ENCODE results near the gene SPTAN1. TPM values are rescaled to one million over a fixed set of nuclear protein-coding genes. Genes with fewer than 3 reads are reported as not detected.

The SPTAN1 gene
- total RNA-seq, 2 experiments from 2014 or later: 386 to 392 TPM

DNA sequence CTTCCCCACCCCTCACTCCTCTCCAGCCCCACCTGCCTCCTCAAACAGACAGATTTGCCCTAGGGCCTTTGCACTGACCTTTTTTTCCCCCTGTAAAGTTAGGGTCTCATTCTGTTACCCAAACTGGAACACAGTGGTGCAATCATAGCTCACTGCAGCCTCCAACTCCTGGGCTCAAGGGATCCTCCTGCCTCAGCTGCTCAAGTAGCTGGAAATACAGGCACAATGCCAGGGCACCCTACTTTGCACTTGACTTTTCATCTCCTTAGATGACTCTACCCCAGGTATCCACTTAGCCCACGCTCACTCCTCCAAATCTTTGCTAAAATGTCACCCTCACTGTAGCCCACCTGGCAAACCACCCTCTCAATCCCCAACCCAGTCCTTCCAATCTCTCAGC lies 102.1 kb downstream of the SPTAN1 start:
- H3K27ac ChIP-seq (ENCODE audit: low read depth in 1 of 2, low read length in 2 of 2): no peak overlapping the region
- no peak for ATAC-seq (ENCODE audit: poor library complexity)
- TF ChIP-seq, protein P1, sequence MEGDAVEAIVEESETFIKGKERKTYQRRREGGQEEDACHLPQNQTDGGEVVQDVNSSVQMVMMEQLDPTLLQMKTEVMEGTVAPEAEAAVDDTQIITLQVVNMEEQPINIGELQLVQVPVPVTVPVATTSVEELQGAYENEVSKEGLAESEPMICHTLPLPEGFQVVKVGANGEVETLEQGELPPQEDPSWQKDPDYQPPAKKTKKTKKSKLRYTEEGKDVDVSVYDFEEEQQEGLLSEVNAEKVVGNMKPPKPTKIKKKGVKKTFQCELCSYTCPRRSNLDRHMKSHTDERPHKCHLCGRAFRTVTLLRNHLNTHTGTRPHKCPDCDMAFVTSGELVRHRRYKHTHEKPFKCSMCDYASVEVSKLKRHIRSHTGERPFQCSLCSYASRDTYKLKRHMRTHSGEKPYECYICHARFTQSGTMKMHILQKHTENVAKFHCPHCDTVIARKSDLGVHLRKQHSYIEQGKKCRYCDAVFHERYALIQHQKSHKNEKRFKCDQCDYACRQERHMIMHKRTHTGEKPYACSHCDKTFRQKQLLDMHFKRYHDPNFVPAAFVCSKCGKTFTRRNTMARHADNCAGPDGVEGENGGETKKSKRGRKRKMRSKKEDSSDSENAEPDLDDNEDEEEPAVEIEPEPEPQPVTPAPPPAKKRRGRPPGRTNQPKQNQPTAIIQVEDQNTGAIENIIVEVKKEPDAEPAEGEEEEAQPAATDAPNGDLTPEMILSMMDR (IDR thresholded peaks at IDR 0.05): no peak
- peak overlapping the region; percentile 27 for H3K27ac Mint-ChIP-seq
- intact Hi-C loops (cut with DNase I, micrococcal nuclease): no loop called here
- no peaks in the 10 kb centered on the region for H3K9me3 Mint-ChIP-seq
- H3K27me3 Mint-ChIP-seq: no peaks in the 10 kb centered on the region
- ChIA-PET CTCF (interaction anchor here (1.4 kb wide), 1 partner anchor 48 kb away, joined by 3 read pairs; the partner anchor contains the start of gene PKN3), POLR2A (interaction anchor here (2.6 kb wide), 1 partner anchor 35 kb away, joined by 12 read pairs; the partner anchor contains the start of gene SET)
- H3K36me3 Mint-ChIP-seq (ENCODE audit: low read depth): peaks cover 3% of the 10 kb centered on the region
- no peak overlapping the region for H3K4me3 ChIP-seq (ENCODE audit: low read length)
- no peak for DNase-seq
- H3K4me3 Mint-ChIP-seq: peak overlapping the region; percentile 78
- no peaks in the 10 kb centered on the region for H3K27me3 ChIP-seq (ENCODE audit: control insufficient read depth in 1 of 2, insufficient read depth in 2 of 2, low read length in 2 of 2)
- no peaks in the 10 kb centered on the region for H3K36me3 ChIP-seq (ENCODE audit: insufficient read depth, low read length)
- H3K9me3 ChIP-seq (ENCODE audit: control insufficient read depth in 1 of 2, insufficient read depth in 1 of 2, low read length in 2 of 2): no peaks in the 10 kb centered on the region
- peaks cover 8% of the 10 kb centered on the region for H3K4me1 Mint-ChIP-seq (ENCODE audit: low read depth)
- H3K4me1 ChIP-seq (ENCODE audit: insufficient read depth, low read length): peaks cover 13% of the 10 kb centered on the region

DNA sequence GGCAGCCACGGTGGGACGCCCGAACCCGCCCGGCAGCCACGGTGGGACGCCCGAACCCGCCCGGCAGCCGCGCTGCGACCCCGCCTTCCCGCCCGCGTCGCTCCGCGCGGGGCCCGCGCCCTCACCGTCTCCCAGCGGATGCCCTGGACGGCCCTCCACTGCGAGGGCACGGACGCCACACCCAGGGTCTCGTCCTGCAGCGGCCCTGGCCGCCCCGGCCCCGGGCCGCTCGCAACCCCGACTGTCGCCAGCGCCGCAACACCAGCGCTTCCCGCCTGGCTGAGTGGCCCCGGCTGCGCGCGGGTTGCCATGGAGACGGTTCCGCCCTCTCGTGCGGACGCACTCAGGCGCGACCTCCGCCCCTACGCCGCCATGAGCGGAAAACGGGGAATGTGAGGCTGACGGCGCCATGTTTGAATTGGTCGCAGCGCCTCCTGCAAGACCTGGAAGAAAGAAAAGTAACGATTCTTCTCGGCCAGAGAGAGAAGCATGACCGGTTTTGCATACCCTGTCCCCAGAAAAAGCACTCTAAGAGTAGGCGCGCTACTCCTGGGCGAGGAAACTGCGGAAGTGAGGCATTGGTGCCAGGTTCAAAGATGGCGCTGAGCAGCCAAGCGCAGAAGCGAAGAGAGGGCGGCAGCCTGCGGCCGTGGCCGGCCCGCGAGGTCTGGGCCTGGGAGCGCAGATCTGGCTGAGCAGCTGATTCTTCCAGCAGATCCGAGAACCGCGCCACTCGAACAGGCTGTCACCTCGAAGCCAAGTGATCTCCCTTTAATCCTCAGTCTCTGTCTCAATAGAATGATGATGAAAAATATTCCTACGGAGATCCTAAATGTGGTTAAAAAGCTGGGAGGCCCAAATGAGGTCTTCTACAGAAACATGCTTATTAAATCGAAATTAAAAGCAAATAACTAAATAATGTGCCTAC lies 104.3 kb downstream of the SPTAN1 start, which contains the start of gene DYNC2I2:
TSS of gene DYNC2I2 (minus strand) at position 432 of the 928 bp plus-strand sequence. CDS start at position 311, 121 bp downstream.
- Mint-ChIP-seq H3K4me3 (peak within 1 kb of the TSS; percentile 96), H3K4me1 (ENCODE audit: low read depth) (peaks cover 8% of the 10 kb centered on the region), H3K36me3 (ENCODE audit: low read depth) (peaks cover 3% of the 10 kb centered on the region), H3K27me3 (no peaks in the 10 kb centered on the region), H3K9me3 (no peaks in the 10 kb centered on the region), H3K27ac (peak within 1 kb of the TSS; percentile 95)
- ATAC-seq (ENCODE audit: poor library complexity) (peak; percentile 98), DNase-seq (peak; percentile 94 to 99 (median 96))
- ChIA-PET CTCF (interaction anchor here (0.5 to 1.1 kb wide), 2 partner anchors 8 to 20 kb away, joined by 3 read pairs; no protein-coding TSS in a partner anchor), POLR2A (interaction anchor here (1.1 to 1.8 kb wide), 5 partner anchors 28 to 162 kb away, joined by 3 to 15 read pairs (median 5); partner anchors contain the start of genes ENDOG, SET and ZDHHC12)
- intact Hi-C loops (cut with DNase I, micrococcal nuclease): loop anchor here (1.0 to 5.0 kb wide), 5 partner anchors 33 to 161 kb away; partner anchors contain the start of genes SET (in 2 of the 2), ENDOG (in 1 of the 2), PKN3 (in 1 of the 2) and ZDHHC12 (in 1 of the 2)
- H3K27me3 ChIP-seq (ENCODE audit: control insufficient read depth in 1 of 2, insufficient read depth in 2 of 2, low read length in 2 of 2): no peaks in the 10 kb centered on the region
- peak within 1 kb of the TSS; percentile 94 to 96 for H3K27ac ChIP-seq (ENCODE audit: low read depth in 1 of 2, low read length in 2 of 2)
- no peaks in the 10 kb centered on the region for H3K36me3 ChIP-seq (ENCODE audit: insufficient read depth, low read length)
- peak within 1 kb of the TSS; percentile 64 for H3K4me3 ChIP-seq (ENCODE audit: low read length)
- TF ChIP-seq, protein P1 (IDR thresholded peaks at IDR 0.05): no peak
- no peaks in the 10 kb centered on the region for H3K9me3 ChIP-seq (ENCODE audit: control insufficient read depth in 1 of 2, insufficient read depth in 1 of 2, low read length in 2 of 2)
- H3K4me1 ChIP-seq (ENCODE audit: insufficient read depth, low read length): peaks cover 13% of the 10 kb centered on the region

DNA sequence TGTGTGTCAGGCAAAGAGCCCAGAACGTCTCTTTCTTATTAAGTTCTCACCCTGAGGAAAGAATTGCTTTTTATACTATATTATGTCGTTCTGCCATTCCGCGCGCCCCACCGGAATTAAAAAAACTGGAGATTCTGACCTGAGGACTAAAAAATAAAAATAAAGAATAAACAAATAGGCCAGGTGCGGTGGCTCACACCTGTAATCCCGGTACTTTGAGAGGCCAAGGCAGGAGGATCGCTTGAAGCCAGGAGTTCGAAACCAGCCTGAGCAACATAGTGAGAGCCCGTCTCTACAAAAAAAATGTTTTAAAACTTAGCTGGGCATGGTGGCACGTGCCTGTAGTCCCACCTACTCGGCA lies 104.9 kb downstream of the SPTAN1 start:
- ATAC-seq (ENCODE audit: poor library complexity): no peak
- peak overlapping the region; percentile 64 for H3K4me3 ChIP-seq (ENCODE audit: low read length)
- Mint-ChIP-seq H3K4me3 (peak overlapping the region; percentile 96), H3K9me3 (no peaks in the 10 kb centered on the region), H3K36me3 (ENCODE audit: low read depth) (peaks cover 3% of the 10 kb centered on the region), H3K27me3 (no peaks in the 10 kb centered on the region), H3K27ac (peak overlapping the region; percentile 95), H3K4me1 (ENCODE audit: low read depth) (peaks cover 8% of the 10 kb centered on the region)
- H3K27me3 ChIP-seq (ENCODE audit: control insufficient read depth in 1 of 2, insufficient read depth in 2 of 2, low read length in 2 of 2): no peaks in the 10 kb centered on the region
- intact Hi-C loops (cut with DNase I, micrococcal nuclease): loop anchor here (2.0 to 5.0 kb wide), 4 partner anchors 45 to 160 kb away; partner anchors contain the start of genes ENDOG (in 1 of the 2), PKN3 (in 1 of the 2), ZDHHC12 (in 1 of the 2) and ZER1 (in 1 of the 2)
- ChIA-PET POLR2A (interaction anchor here (0.6 to 1.8 kb wide), 6 partner anchors 27 to 325 kb away, joined by 3 to 15 read pairs (median 4); partner anchors contain the start of genes ENDOG, SET and ZDHHC12), CTCF (interaction anchor here (1.1 kb wide), 1 partner anchor 9 kb away, joined by 3 read pairs; no protein-coding TSS in a partner anchor)
- H3K27ac ChIP-seq (ENCODE audit: low read depth in 1 of 2, low read length in 2 of 2): peak overlapping the region; percentile 94 to 96
- H3K9me3 ChIP-seq (ENCODE audit: control insufficient read depth in 1 of 2, insufficient read depth in 1 of 2, low read length in 2 of 2): no peaks in the 10 kb centered on the region
- TF ChIP-seq, protein P1 (IDR thresholded peaks at IDR 0.05): no peak
- no peaks in the 10 kb centered on the region for H3K36me3 ChIP-seq (ENCODE audit: insufficient read depth, low read length)
- no peak for DNase-seq
- H3K4me1 ChIP-seq (ENCODE audit: insufficient read depth, low read length): peaks cover 13% of the 10 kb centered on the region

Data from CD4-positive, alpha-beta T cell (primary cell).